ENCODE measurements around the gene OS9.
"Not testable (repeated sequence)": the region's sequence is repeated elsewhere in the genome, so short reads cannot be mapped to it uniquely, and the experiment has no call there.

GRCh38 chr12:57645990-57646658 lies 47.8 kb upstream of the OS9 start:
- TF ChIP-seq, protein P1, sequence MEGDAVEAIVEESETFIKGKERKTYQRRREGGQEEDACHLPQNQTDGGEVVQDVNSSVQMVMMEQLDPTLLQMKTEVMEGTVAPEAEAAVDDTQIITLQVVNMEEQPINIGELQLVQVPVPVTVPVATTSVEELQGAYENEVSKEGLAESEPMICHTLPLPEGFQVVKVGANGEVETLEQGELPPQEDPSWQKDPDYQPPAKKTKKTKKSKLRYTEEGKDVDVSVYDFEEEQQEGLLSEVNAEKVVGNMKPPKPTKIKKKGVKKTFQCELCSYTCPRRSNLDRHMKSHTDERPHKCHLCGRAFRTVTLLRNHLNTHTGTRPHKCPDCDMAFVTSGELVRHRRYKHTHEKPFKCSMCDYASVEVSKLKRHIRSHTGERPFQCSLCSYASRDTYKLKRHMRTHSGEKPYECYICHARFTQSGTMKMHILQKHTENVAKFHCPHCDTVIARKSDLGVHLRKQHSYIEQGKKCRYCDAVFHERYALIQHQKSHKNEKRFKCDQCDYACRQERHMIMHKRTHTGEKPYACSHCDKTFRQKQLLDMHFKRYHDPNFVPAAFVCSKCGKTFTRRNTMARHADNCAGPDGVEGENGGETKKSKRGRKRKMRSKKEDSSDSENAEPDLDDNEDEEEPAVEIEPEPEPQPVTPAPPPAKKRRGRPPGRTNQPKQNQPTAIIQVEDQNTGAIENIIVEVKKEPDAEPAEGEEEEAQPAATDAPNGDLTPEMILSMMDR (conservative IDR thresholded peaks at IDR 0.05; ENCODE audit: low read depth, low read length), result not testable (repeated sequence)
- not testable (repeated sequence) for TF ChIP-seq POLR2A, RFX5, MAFK, USF2 (IDR thresholded peaks at IDR 0.05; ENCODE audit: low read depth, low read length)

Data from IMR-90 (cell line).